ENCODE measurements around the gene SETD3.
A peak's percentile ranks its signal among the peaks of the same experiment; 100 is the strongest.

SETD3 gene

GRCh38 chr14:99481745-99482099, 1.1 kb upstream of the SETD3 start:
- DNase-seq: peak; percentile 30

- peak; percentile 100 for DNase-seq
Measured at GRCh38 chr14:99480917-99481744, 472 bp upstream of the SETD3 start, which contains the start of gene CCNK. CCNK (plus strand) TSS chr14:99481409; CDS start chr14:99492678, 11,269 bp downstream.

- no peak for DNase-seq
Measured at GRCh38 chr14:99479160-99479905, 1.3 kb downstream of the SETD3 start.

GRCh38 chr14:99478128-99478527, 2.5 kb downstream of the SETD3 start:
- DNase-seq: no peak

GRCh38 chr14:99476864-99477263, 3.8 kb downstream of the SETD3 start:
- no peak for DNase-seq

GRCh38 chr14:99475660-99476059, 5.0 kb downstream of the SETD3 start:
- no peak for DNase-seq

GRCh38 chr14:99475179-99475578, 5.5 kb downstream of the SETD3 start:
- DNase-seq: no peak

- DNase-seq: no peak
Measured at GRCh38 chr14:99473458-99473857, 7.2 kb downstream of the SETD3 start.

- no peak for DNase-seq
Measured at GRCh38 chr14:99472937-99473336, 7.7 kb downstream of the SETD3 start.

GRCh38 chr14:99471731-99472130, 8.9 kb downstream of the SETD3 start:
- DNase-seq: no peak

GRCh38 chr14:99468836-99469592, 11.6 kb downstream of the SETD3 start:
- DNase-seq: no peak

GRCh38 chr14:99468081-99468480, 12.6 kb downstream of the SETD3 start:
- no peak for DNase-seq

GRCh38 chr14:99467336-99468078, 13.2 kb downstream of the SETD3 start:
- no peak for DNase-seq

- DNase-seq: no peak
Measured at GRCh38 chr14:99466758-99467157, 13.9 kb downstream of the SETD3 start.

- no peak for DNase-seq
Measured at GRCh38 chr14:99465288-99465687, 15.4 kb downstream of the SETD3 start.

GRCh38 chr14:99463974-99464373, 16.7 kb downstream of the SETD3 start:
- no peak for DNase-seq

- no peak for DNase-seq
Measured at GRCh38 chr14:99462210-99462609, 18.4 kb downstream of the SETD3 start.

- DNase-seq: no peak
Measured at GRCh38 chr14:99461411-99462085, 19.1 kb downstream of the SETD3 start.

- no peak for DNase-seq
Measured at GRCh38 chr14:99460793-99461192, 19.9 kb downstream of the SETD3 start.

- DNase-seq: no peak
Measured at GRCh38 chr14:99459481-99460100, 21.1 kb downstream of the SETD3 start.

GRCh38 chr14:99454246-99454645, 26.4 kb downstream of the SETD3 start:
- no peak for DNase-seq

- no peak for DNase-seq
Measured at GRCh38 chr14:99452968-99453367, 27.7 kb downstream of the SETD3 start.

All from stimulated activated CD4-positive, alpha-beta T cell treated with anti-CD3 and anti-CD28 coated beads, Interleukin-15, amount 100 ng/mL, for 24 hours (primary cell).